Measurements from ENCODE around the gene ANKRD33B.

DNA sequence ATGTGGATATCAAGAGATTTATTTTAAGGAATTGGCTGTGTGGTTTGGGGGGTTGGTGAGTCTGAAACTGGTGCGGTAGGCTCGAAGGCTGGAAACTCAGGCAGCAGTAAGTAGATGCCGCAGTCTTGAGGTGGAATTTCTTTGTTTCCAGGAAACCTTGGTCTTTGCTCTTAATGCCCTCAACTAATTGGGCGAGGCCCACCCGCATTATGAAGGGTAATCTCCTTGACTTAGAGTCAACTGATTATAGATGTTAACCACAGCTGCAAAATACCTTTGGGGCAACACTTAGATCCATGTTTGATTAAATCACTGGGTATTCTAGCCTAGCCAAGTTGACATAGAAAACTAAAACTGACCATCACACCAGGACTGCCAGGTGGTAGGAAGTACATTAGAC is 83.8 kb downstream of the ANKRD33B start:
- TF ChIP-seq POLR2A (IDR thresholded peaks at IDR 0.05) = no peak
- TF ChIP-seq, protein P1, sequence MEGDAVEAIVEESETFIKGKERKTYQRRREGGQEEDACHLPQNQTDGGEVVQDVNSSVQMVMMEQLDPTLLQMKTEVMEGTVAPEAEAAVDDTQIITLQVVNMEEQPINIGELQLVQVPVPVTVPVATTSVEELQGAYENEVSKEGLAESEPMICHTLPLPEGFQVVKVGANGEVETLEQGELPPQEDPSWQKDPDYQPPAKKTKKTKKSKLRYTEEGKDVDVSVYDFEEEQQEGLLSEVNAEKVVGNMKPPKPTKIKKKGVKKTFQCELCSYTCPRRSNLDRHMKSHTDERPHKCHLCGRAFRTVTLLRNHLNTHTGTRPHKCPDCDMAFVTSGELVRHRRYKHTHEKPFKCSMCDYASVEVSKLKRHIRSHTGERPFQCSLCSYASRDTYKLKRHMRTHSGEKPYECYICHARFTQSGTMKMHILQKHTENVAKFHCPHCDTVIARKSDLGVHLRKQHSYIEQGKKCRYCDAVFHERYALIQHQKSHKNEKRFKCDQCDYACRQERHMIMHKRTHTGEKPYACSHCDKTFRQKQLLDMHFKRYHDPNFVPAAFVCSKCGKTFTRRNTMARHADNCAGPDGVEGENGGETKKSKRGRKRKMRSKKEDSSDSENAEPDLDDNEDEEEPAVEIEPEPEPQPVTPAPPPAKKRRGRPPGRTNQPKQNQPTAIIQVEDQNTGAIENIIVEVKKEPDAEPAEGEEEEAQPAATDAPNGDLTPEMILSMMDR (IDR thresholded peaks at IDR 0.05) = no peak
- no peak for TF ChIP-seq POLR2AphosphoS5 (IDR thresholded peaks at IDR 0.05)
